Caco-2 (cell line): Measurements from ENCODE around the gene ZNF683. TPM values are rescaled to one million over a fixed set of nuclear protein-coding genes. Genes with fewer than 3 reads are reported as not detected.

Source experiments
- BruUV-seq: library from RNA; stranded (reverse); fragments of 400-500 nt; replicated peaks from 2 replicates; lab custom pipeline; 2021; lab: Mats Ljungman, UMichigan
- CTCF ChIA-PET: fragments of 300-600 bp; sonication (Branson Sonifier 250); formaldehyde crosslinking; loops from one replicate; lab custom pipeline; 2022; ENCODE audit warnings: antibody characterized with exemption; lab: Charles Lee
- POLR2A ChIA-PET: fragments of 300-600 bp; sonication (Branson Sonifier 250); formaldehyde crosslinking; loops from one replicate; lab custom pipeline; 2022; ENCODE audit warnings: antibody characterized with exemption; lab: Charles Lee
- DNase-seq, 2 experiments: peaks; one replicate each; pipeline versions ENCODE4 v3.0.0 to v3.0.0-alpha.2; 2020 to 2022
- H3K27me3 ChIP-seq: replicated peaks from 2 replicates; pipeline ENCODE4 v1.6.0; 2011; ENCODE audit warnings: low read length; ENCODE audit not compliant: control insufficient read depth, insufficient read depth
- H3K36me3 ChIP-seq: 2 replicates; pipeline ENCODE4 v1.5.1; 2011; ENCODE audit warnings: low read length; ENCODE audit not compliant: control insufficient read depth, insufficient read depth
- H3K4me1 ChIP-seq: fragments of 250-450 bp; sonication (Bioruptor Pico); 2 replicates; pipeline ENCODE4 v1.5.1; 2020; ENCODE audit warnings: mild to moderate bottlenecking
- H3K4me3 ChIP-seq: 2 replicates; pipeline ENCODE4 v1.5.1; 2011; ENCODE audit warnings: low read depth, mild to moderate bottlenecking, control low read depth, low read length
- H3K9me3 ChIP-seq: fragments of 250-450 bp; sonication (Bioruptor Pico); 2 replicates; pipeline ENCODE4 v1.5.1; 2020; ENCODE audit warnings: mild to moderate bottlenecking, moderate library complexity
- H3K27ac Mint-ChIP-seq: one replicate; pipeline ENCODE4 v1.8.0; 2022; ENCODE audit warnings: mixed read lengths; ENCODE audit not compliant: unreplicated experiment
- H3K27me3 Mint-ChIP-seq: one replicate; pipeline ENCODE4 v1.8.0; 2022; ENCODE audit warnings: mixed read lengths; ENCODE audit not compliant: insufficient read depth, unreplicated experiment
- H3K36me3 Mint-ChIP-seq: one replicate; pipeline ENCODE4 v1.8.0; 2022; ENCODE audit warnings: mild to moderate bottlenecking, mixed read lengths; ENCODE audit not compliant: insufficient read depth, unreplicated experiment
- H3K4me1 Mint-ChIP-seq: one replicate; pipeline ENCODE4 v1.8.0; 2022; ENCODE audit warnings: low read depth, mixed read lengths; ENCODE audit not compliant: unreplicated experiment
- H3K4me3 Mint-ChIP-seq: one replicate; pipeline ENCODE4 v1.8.0; 2022; ENCODE audit warnings: mild to moderate bottlenecking, moderate library complexity, mixed read lengths; ENCODE audit not compliant: unreplicated experiment
- H3K9me3 Mint-ChIP-seq: one replicate; pipeline ENCODE4 v1.8.0; 2022; ENCODE audit warnings: mixed read lengths; ENCODE audit not compliant: unreplicated experiment
- intact Hi-C: fragments of 100-400 bp; cut with micrococcal nuclease; formaldehyde crosslinking; loops from one replicate; pipeline ENCODE4 v1.10.0; 2022; ENCODE audit not compliant: unreplicated experiment
- total RNA-seq: library from RNA; stranded (reverse); gene quantifications from 2 replicates; pipeline ENCODE4 v1.2.3, GENCODE V29; 2022
- TF ChIP-seq, protein P1 (sequence below), 2 experiments: fragments of 200-600 bp in 1 of 2; IDR thresholded peaks; 1 replicate in 1 of 2; 2 replicates in 1 of 2; pipeline versions ENCODE4 v1.5.1 to v1.8.0; 2011 to 2022; ENCODE audit warnings: antibody characterized with exemption in 1 of 2, control low read depth in 1 of 2, inconsistent platforms in 1 of 2, low read depth in 1 of 2, low read length in 1 of 2, mild to moderate bottlenecking in 1 of 2, moderate library complexity in 1 of 2; ENCODE audit not compliant: insufficient read depth in 1 of 2, severe bottlenecking in 1 of 2, unreplicated experiment in 1 of 2

Gene ZNF683
- total RNA-seq, 1 experiment from 2014 or later: not detected

DNA sequence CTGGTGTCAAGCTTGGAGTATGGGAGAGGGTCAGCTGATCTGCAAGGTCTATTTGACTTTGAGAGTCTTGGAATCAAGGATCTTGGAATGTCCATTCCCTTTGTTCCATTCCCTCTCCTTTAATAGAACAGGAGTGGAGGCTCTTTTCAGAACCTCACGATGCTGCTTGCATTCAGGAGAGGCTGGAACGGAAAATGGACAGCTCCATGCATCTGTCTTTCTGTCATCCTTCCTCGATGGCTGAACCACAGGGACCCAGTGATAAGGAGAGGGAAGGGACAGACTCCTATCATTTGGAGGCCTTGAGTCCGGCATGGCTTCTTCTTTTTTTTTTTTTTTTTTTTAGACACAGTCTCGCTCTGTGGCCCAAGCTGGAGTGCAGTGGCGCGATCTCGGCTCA is 23.2 kb upstream of the ZNF683 start:
- POLR2A ChIA-PET: no interaction called here
- Mint-ChIP-seq H3K27me3 (no peaks in the 10 kb centered on the region), H3K9me3 (no peaks in the 10 kb centered on the region), H3K4me1 (peaks cover 7% of the 10 kb centered on the region), H3K27ac (no peak overlapping the region), H3K4me3 (no peak overlapping the region), H3K36me3 (peaks cover 11% of the 10 kb centered on the region)
- intact Hi-C loops: no loop called here
- Histone ChIP-seq H3K9me3 (no peaks in the 10 kb centered on the region), H3K4me3 (no peak overlapping the region), H3K4me1 (no peaks in the 10 kb centered on the region), H3K27me3 (no peaks in the 10 kb centered on the region), H3K36me3 (no peaks in the 10 kb centered on the region)
- CTCF ChIA-PET: interaction anchor here (0.5 to 1.0 kb wide), 3 partner anchors 10 to 36 kb away, joined by 3 to 9 read pairs (median 4); no protein-coding TSS in a partner anchor
- BruUV-seq: no TSS peak
- TF ChIP-seq, protein P1, sequence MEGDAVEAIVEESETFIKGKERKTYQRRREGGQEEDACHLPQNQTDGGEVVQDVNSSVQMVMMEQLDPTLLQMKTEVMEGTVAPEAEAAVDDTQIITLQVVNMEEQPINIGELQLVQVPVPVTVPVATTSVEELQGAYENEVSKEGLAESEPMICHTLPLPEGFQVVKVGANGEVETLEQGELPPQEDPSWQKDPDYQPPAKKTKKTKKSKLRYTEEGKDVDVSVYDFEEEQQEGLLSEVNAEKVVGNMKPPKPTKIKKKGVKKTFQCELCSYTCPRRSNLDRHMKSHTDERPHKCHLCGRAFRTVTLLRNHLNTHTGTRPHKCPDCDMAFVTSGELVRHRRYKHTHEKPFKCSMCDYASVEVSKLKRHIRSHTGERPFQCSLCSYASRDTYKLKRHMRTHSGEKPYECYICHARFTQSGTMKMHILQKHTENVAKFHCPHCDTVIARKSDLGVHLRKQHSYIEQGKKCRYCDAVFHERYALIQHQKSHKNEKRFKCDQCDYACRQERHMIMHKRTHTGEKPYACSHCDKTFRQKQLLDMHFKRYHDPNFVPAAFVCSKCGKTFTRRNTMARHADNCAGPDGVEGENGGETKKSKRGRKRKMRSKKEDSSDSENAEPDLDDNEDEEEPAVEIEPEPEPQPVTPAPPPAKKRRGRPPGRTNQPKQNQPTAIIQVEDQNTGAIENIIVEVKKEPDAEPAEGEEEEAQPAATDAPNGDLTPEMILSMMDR (IDR thresholded peaks at IDR 0.05; ENCODE audit: insufficient read depth in 1 of 2, low read depth in 1 of 2, low read length in 1 of 2, severe bottlenecking in 1 of 2, unreplicated experiment in 1 of 2): no peak
- no peak for DNase-seq

DNA sequence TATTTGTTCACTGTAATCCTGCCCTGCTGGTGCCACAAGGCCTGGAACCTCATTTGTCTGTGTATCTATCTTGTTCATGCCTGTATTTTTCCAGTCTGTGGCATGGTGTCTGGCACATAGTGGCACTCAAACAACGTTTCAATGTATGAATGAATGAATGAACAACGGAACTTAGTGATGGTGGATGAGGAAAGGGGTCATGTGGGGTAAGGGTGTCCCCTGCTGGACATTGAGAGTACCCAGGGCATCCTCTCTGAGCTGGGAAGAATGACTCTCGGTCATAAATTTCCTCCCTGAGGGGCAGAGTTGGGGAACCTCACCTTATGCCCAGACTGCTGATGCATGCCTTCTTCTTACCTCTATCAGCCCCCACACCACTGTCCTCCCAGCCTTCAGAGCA is 18.9 kb upstream of the ZNF683 start:
- POLR2A ChIA-PET: no interaction called here
- CTCF ChIA-PET: interaction anchor here (0.6 to 1.9 kb wide), 9 partner anchors 26 to 222 kb away, joined by 3 to 16 read pairs (median 5); partner anchors contain the start of genes CEP85, SH3BGRL3 and ZNF593
- no peak overlapping the region for H3K27ac Mint-ChIP-seq
- no peaks in the 10 kb centered on the region for H3K9me3 ChIP-seq
- no peak overlapping the region for H3K4me3 Mint-ChIP-seq
- DNase-seq: peak in 1 of 2 experiments; percentile 55
- TF ChIP-seq, protein P1 (IDR thresholded peaks at IDR 0.05; ENCODE audit: insufficient read depth in 1 of 2, low read depth in 1 of 2, low read length in 1 of 2, severe bottlenecking in 1 of 2, unreplicated experiment in 1 of 2): peak; percentile 63 to 84
- no peak overlapping the region for H3K4me3 ChIP-seq
- H3K4me1 Mint-ChIP-seq: peaks cover 7% of the 10 kb centered on the region
- no TSS peak for BruUV-seq
- H3K27me3 Mint-ChIP-seq: no peaks in the 10 kb centered on the region
- intact Hi-C loops: loop anchor here (1.0 kb wide), 1 partner anchor 106 kb away; no protein-coding TSS in a partner anchor
- no peaks in the 10 kb centered on the region for H3K36me3 ChIP-seq
- peaks cover 6% of the 10 kb centered on the region for H3K36me3 Mint-ChIP-seq
- no peaks in the 10 kb centered on the region for H3K27me3 ChIP-seq
- no peaks in the 10 kb centered on the region for H3K9me3 Mint-ChIP-seq
- no peaks in the 10 kb centered on the region; the same call in 1 of the 2 replicates for H3K4me1 ChIP-seq

DNA sequence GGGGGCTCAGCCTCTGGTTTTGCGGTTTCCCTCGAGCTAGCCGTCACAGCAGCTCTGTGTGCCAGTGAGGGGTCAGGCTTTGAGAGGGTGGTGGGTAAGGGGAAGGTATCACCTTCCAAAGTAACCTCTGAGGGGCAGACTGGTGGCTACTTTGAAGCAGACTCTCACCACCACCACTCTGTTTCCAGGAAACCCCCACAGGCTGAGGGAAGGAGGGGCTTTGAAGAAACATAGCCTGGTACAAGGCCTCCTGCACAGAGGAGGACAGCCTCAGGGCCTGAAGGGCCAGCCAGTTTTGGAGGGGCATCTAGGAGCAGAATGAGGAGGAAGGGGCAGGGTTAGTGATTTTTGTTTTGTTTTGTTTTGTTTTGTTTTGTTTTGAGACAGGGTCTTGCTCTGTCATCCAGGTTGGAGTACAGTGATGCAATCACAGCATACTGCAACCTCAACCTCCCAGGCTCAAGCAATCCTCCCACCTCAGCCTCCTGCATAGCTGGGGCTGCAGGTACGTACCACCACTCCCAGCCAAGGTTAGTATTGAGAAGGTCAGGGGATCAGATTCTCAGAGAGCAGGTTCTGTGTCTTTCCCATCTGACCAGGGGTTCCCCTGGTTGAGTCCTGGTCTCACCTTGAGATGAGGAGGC is 17.2 kb upstream of the ZNF683 start:
- H3K27me3 ChIP-seq: no peaks in the 10 kb centered on the region
- TF ChIP-seq, protein P1 (IDR thresholded peaks at IDR 0.05; ENCODE audit: insufficient read depth in 1 of 2, low read depth in 1 of 2, low read length in 1 of 2, severe bottlenecking in 1 of 2, unreplicated experiment in 1 of 2): no peak
- Mint-ChIP-seq H3K27me3 (no peaks in the 10 kb centered on the region), H3K4me3 (no peak overlapping the region), H3K36me3 (peaks cover 6% of the 10 kb centered on the region), H3K27ac (no peak overlapping the region), H3K4me1 (peaks cover 7% of the 10 kb centered on the region), H3K9me3 (no peaks in the 10 kb centered on the region)
- DNase-seq: no peak
- ChIA-PET CTCF (no interaction called here), POLR2A (no interaction called here)
- no peaks in the 10 kb centered on the region for H3K36me3 ChIP-seq
- no peak overlapping the region for H3K4me3 ChIP-seq
- intact Hi-C loops: no loop called here
- no TSS peak for BruUV-seq
- H3K4me1 ChIP-seq: no peaks in the 10 kb centered on the region; the same call in 1 of the 2 replicates
- no peaks in the 10 kb centered on the region for H3K9me3 ChIP-seq
